Astrocyte (in vitro differentiated cells and primary cell): ENCODE data around the gene AATK. TPM values are rescaled to one million over a fixed set of nuclear protein-coding genes. Genes with fewer than 3 reads are reported as not detected.
"Not testable (repeated sequence)": the region's sequence is repeated elsewhere in the genome, so short reads cannot be mapped to it uniquely, and the experiment has no call there.

Experiments
- DNase-seq: peaks from one replicate; pipeline ENCODE4 v3.0.0-alpha.2; 2010; ENCODE audit warnings: low read depth
- FAIRE-seq: peaks from 2 replicates; lab custom pipeline; 2011; peaks lifted over from hg19 to GRCh38; lab: Jason Lieb, UNC
- H2AFZ ChIP-seq: 2 replicates; pipeline ENCODE4 v1.6.0; 2012; ENCODE audit warnings: low read depth, low read length, inconsistent platforms
- H3K27ac ChIP-seq: 2 replicates; pipeline ENCODE4 v1.5.1; 2011; ENCODE audit warnings: low read depth, low read length, inconsistent platforms
- H3K27me3 ChIP-seq: 2 replicates; pipeline ENCODE4 v1.6.0; 2011; ENCODE audit warnings: low read length, inconsistent platforms; ENCODE audit not compliant: insufficient read depth
- H3K36me3 ChIP-seq: 2 replicates; pipeline ENCODE4 v1.5.1; 2011; ENCODE audit warnings: low read length, inconsistent platforms; ENCODE audit not compliant: insufficient read depth
- H3K4me1 ChIP-seq: 2 replicates; pipeline ENCODE4 v1.5.1; 2011; ENCODE audit warnings: low read length, inconsistent platforms; ENCODE audit not compliant: insufficient read depth
- H3K4me2 ChIP-seq: 2 replicates; pipeline ENCODE4 v1.6.0; 2012; ENCODE audit warnings: low read length, inconsistent platforms
- H3K4me3 ChIP-seq: 2 replicates; pipeline ENCODE4 v1.5.1; 2011; ENCODE audit warnings: low read depth, mild to moderate bottlenecking, low read length, inconsistent platforms; ENCODE audit not compliant: insufficient read depth
- H3K79me2 ChIP-seq: 2 replicates; pipeline ENCODE4 v1.6.0; 2012; ENCODE audit warnings: mild to moderate bottlenecking, low read length, inconsistent platforms; ENCODE audit not compliant: insufficient read depth
- H3K9ac ChIP-seq: 2 replicates; pipeline ENCODE4 v1.6.0; 2012; ENCODE audit warnings: mild to moderate bottlenecking, low read length, inconsistent platforms
- H3K9me3 ChIP-seq: 2 replicates; pipeline ENCODE4 v1.5.1; 2012; ENCODE audit warnings: low read depth, mild to moderate bottlenecking, low read length, inconsistent platforms; ENCODE audit not compliant: insufficient read depth
- H4K20me1 ChIP-seq: 2 replicates; pipeline ENCODE4 v1.6.0; 2012; ENCODE audit warnings: low read length, inconsistent platforms; ENCODE audit not compliant: insufficient read depth
- H3K27ac Mint-ChIP-seq: one replicate; pipeline ENCODE4 v1.8.0; 2021; ENCODE audit warnings: mild to moderate bottlenecking, mixed read lengths; ENCODE audit not compliant: unreplicated experiment
- H3K27me3 Mint-ChIP-seq: one replicate; pipeline ENCODE4 v1.8.0; 2021; ENCODE audit warnings: low read depth, mixed read lengths; ENCODE audit not compliant: unreplicated experiment
- H3K36me3 Mint-ChIP-seq: one replicate; pipeline ENCODE4 v1.8.0; 2021; ENCODE audit warnings: low read depth, mixed read lengths; ENCODE audit not compliant: unreplicated experiment
- H3K4me1 Mint-ChIP-seq: one replicate; pipeline ENCODE4 v1.8.0; 2021; ENCODE audit warnings: low read depth, mixed read lengths; ENCODE audit not compliant: unreplicated experiment
- H3K4me3 Mint-ChIP-seq: one replicate; pipeline ENCODE4 v1.8.0; 2021; ENCODE audit warnings: mild to moderate bottlenecking, moderate library complexity, mixed read lengths; ENCODE audit not compliant: unreplicated experiment
- H3K9me3 Mint-ChIP-seq: one replicate; pipeline ENCODE4 v1.8.0; 2021; ENCODE audit warnings: mild to moderate bottlenecking, mixed read lengths; ENCODE audit not compliant: unreplicated experiment
- CTCF ChIP-seq: IDR thresholded peaks from 2 replicates; pipeline ENCODE4 v1.5.1; 2011; ENCODE audit warnings: low read depth, mild to moderate bottlenecking, inconsistent platforms, low read length, moderate library complexity; ENCODE audit not compliant: insufficient read depth
- EZH2 ChIP-seq: IDR thresholded peaks from 2 replicates; pipeline ENCODE4 v1.6.1; 2012; ENCODE audit warnings: mild to moderate bottlenecking, low read length, inconsistent platforms; ENCODE audit not compliant: insufficient read depth
- total RNA-seq: library from RNA; stranded (reverse); gene quantifications from 2 replicates; pipeline ENCODE4 v1.2.1, GENCODE V29; 2021

AATK gene
- total RNA-seq, 1 donor from 2014 or later, result 0.54 TPM

- no peaks in the 10 kb centered on the region for H3K36me3 ChIP-seq
- no peaks in the 10 kb centered on the region for H3K4me1 ChIP-seq
- H3K9ac ChIP-seq, result no peak overlapping the region
- DNase-seq, result no peak
- no peak overlapping the region for H3K27ac Mint-ChIP-seq
- H3K4me2 ChIP-seq, result no peak overlapping the region
- TF ChIP-seq CTCF (no peak), EZH2 (no peak)
- H3K4me3 ChIP-seq, result no peak overlapping the region
- H3K79me2 ChIP-seq, result no peaks in the 10 kb centered on the region
- H3K4me3 Mint-ChIP-seq, result no peak overlapping the region
- FAIRE-seq, result no peak
- H2AFZ ChIP-seq, result no peak overlapping the region
- H3K4me1 Mint-ChIP-seq, result peaks cover under 1% of the 10 kb centered on the region
- peaks cover 2% of the 10 kb centered on the region for H3K27me3 ChIP-seq
- H4K20me1 ChIP-seq, result no peaks in the 10 kb centered on the region
- no peaks in the 10 kb centered on the region for H3K36me3 Mint-ChIP-seq
- peaks cover 29% of the 10 kb centered on the region for H3K27me3 Mint-ChIP-seq
- H3K9me3 Mint-ChIP-seq, result no peaks in the 10 kb centered on the region
- no peaks in the 10 kb centered on the region for H3K9me3 ChIP-seq
- no peak overlapping the region for H3K27ac ChIP-seq
Measured at GRCh38 chr17:81154961-81155360, 11.1 kb downstream of the AATK start.

- H3K9ac ChIP-seq, H3K4me2 ChIP-seq, H3K79me2 ChIP-seq, H3K4me1 ChIP-seq, H3K4me3 Mint-ChIP-seq, H3K27me3 ChIP-seq, H3K4me1 Mint-ChIP-seq, H2AFZ ChIP-seq, H3K4me3 ChIP-seq, H3K36me3 Mint-ChIP-seq, H4K20me1 ChIP-seq, H3K27ac ChIP-seq, H3K36me3 ChIP-seq, H3K9me3 ChIP-seq, H3K9me3 Mint-ChIP-seq, DNase-seq, FAIRE-seq, H3K27ac Mint-ChIP-seq: not testable (repeated sequence)
- peaks cover 31% of the 10 kb centered on the region for H3K27me3 Mint-ChIP-seq
Measured at GRCh38 chr17:81154016-81154415, 12.0 kb downstream of the AATK start.

- Mint-ChIP-seq H3K4me1 (peaks cover 2% of the 10 kb centered on the region), H3K4me3 (no peak overlapping the region), H3K9me3 (no peaks in the 10 kb centered on the region), H3K27me3 (peaks cover 29% of the 10 kb centered on the region), H3K27ac (peak overlapping the region; percentile 27), H3K36me3 (peaks cover 2% of the 10 kb centered on the region)
- no peak for FAIRE-seq
- Histone ChIP-seq H3K27ac (peak overlapping the region; percentile 2), H3K4me3 (no peak overlapping the region), H3K36me3 (no peaks in the 10 kb centered on the region), H3K9ac (no peak overlapping the region), H3K9me3 (no peaks in the 10 kb centered on the region), H2AFZ (no peak overlapping the region), H3K27me3 (peaks cover 2% of the 10 kb centered on the region), H3K4me1 (no peaks in the 10 kb centered on the region), H3K4me2 (peak overlapping the region; percentile 33), H3K79me2 (no peaks in the 10 kb centered on the region), H4K20me1 (no peaks in the 10 kb centered on the region)
- peak; percentile 3 for DNase-seq
- TF ChIP-seq CTCF (no peak), EZH2 (no peak)
Measured at GRCh38 chr17:81153340-81153803, 12.6 kb downstream of the AATK start.
